ENCODE results near the gene TUFM. TPM values are rescaled to one million over a fixed set of nuclear protein-coding genes. Genes with fewer than 3 reads are reported as not detected.
"Not testable (repeated sequence)": the region's sequence is repeated elsewhere in the genome, so short reads cannot be mapped to it uniquely, and the experiment has no call there.

Gene TUFM
- polyA plus RNA-seq, 3 donors, result 146 to 157 (median 148) TPM

DNA sequence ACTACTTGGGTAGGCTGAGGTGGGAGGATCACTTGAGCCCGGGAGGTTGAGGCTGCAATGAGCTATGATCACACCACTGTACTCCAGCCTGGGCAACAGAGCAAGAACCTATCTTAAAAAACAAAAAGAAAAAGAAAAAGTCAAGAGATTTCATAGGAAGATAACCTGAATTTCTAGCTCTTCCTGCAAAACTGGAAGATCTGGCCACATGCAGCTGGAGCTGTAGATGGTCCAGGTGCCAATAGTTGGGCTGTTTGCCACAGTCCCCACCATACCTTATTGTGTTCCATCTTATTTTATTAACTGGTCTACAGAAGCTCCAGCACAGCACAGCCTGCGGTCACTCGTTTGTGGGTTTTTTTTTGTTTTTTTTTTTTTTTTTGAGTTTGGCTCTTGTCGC, 47.1 kb upstream of the TUFM start:
- no CpG with 5 or more reads among the region's 4 CpGs for WGBS (ENCODE audit: insufficient coverage)
- H3K27me3 ChIP-seq (ENCODE audit: control insufficient read depth in 2 of 2, insufficient read depth in 2 of 2, low read length in 2 of 2), result no peaks in the 10 kb centered on the region
- no peaks in the 10 kb centered on the region for H4K20me1 ChIP-seq (ENCODE audit: insufficient read depth, low read length)
- Mint-ChIP-seq H3K27me3 (ENCODE audit: low read depth in 3 of 3) (peaks cover 0 to 2% (median 1%) of the 10 kb centered on the region in 3 donors), H3K27ac (no peak overlapping the region), H3K4me1 (no peaks in the 10 kb centered on the region), H3K9me3 (no peaks in the 10 kb centered on the region), H3K36me3 (no peaks in the 10 kb centered on the region), H3K4me3 (no peak overlapping the region)
- TF ChIP-seq, protein P1, sequence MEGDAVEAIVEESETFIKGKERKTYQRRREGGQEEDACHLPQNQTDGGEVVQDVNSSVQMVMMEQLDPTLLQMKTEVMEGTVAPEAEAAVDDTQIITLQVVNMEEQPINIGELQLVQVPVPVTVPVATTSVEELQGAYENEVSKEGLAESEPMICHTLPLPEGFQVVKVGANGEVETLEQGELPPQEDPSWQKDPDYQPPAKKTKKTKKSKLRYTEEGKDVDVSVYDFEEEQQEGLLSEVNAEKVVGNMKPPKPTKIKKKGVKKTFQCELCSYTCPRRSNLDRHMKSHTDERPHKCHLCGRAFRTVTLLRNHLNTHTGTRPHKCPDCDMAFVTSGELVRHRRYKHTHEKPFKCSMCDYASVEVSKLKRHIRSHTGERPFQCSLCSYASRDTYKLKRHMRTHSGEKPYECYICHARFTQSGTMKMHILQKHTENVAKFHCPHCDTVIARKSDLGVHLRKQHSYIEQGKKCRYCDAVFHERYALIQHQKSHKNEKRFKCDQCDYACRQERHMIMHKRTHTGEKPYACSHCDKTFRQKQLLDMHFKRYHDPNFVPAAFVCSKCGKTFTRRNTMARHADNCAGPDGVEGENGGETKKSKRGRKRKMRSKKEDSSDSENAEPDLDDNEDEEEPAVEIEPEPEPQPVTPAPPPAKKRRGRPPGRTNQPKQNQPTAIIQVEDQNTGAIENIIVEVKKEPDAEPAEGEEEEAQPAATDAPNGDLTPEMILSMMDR (IDR thresholded peaks at IDR 0.05), result no peak
- H2AFZ ChIP-seq (ENCODE audit: insufficient read depth, low read depth, low read length, poor library complexity, severe bottlenecking), result no peak overlapping the region
- H3K9me3 ChIP-seq (replicated peaks in 1 of 2; ENCODE audit: control insufficient read depth in 1 of 2, insufficient read depth in 1 of 2, low read length in 2 of 2), result no peaks in the 10 kb centered on the region
- intact Hi-C loops (cut with micrococcal nuclease), result no loop called here
- no peak for DNase-seq
- no peaks in the 10 kb centered on the region for H3K79me2 ChIP-seq (ENCODE audit: insufficient read depth, low read length)
- no peak overlapping the region for H3K4me2 ChIP-seq (replicated peaks; ENCODE audit: extremely low read depth, low read length, poor library complexity, severe bottlenecking)
- H3K4me3 ChIP-seq (replicated peaks in 1 of 3; ENCODE audit: low read depth in 2 of 3, low read length in 3 of 3), result no peak overlapping the region
- no peak overlapping the region for H3K27ac ChIP-seq (ENCODE audit: low read depth in 1 of 2, low read length in 2 of 2)
- H3K4me1 ChIP-seq (ENCODE audit: control insufficient read depth in 1 of 2, insufficient read depth in 2 of 2, low read length in 2 of 2), result no peaks in the 10 kb centered on the region
- H3K36me3 ChIP-seq (replicated peaks in 1 of 2; ENCODE audit: control insufficient read depth in 1 of 2, insufficient read depth in 2 of 2, low read length in 2 of 2), result no peaks in the 10 kb centered on the region
- no peak overlapping the region for H3K9ac ChIP-seq (ENCODE audit: insufficient read depth, low read length, poor library complexity, severe bottlenecking)

DNA sequence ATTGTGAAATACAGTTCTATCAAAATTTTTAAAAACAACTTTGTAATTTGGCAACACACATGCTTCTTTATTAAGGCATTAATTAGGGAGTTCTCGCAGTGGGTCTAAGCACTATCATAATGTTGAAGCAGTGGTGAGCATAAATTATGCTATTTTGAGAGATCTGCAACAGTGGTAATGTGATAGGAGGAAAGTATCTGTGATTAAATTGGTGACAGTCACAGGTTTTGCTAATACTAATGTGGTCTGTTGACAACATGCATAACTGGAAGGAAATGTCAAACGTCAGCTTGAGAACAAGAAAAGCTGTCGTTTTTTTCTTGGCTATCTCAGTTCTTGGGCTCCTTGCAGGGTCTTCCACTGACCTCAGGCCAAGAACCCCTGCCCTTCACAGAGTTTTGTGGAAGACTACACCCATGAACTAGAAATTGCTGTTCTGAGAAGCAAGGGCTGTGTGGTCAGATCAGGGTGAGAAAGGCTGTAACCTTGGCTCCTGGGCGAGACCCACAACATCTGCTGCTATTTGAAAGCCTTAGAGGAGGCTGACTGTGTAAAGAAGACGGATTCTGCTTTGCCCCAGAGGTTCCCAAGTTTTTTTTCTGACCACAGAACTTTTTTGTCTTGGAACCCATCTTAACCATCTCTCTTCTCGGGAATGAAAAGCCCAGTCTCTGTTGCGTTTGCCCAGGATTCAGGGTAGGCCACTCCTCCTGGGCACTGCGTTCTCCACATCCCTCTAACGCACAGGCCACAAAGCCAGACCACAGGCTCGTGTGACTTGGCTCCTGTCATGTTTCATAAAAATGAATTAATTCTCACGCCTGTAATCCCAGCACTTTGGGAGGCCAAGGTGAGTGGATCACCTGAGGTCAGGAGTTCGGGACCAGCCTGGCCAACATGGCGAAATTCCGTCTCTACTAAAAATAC, 46.1 kb upstream of the TUFM start:
- Mint-ChIP-seq H3K27me3 (ENCODE audit: low read depth in 3 of 3) (peaks cover 0 to 2% (median 1%) of the 10 kb centered on the region in 3 donors), H3K4me3 (no peak overlapping the region), H3K36me3 (no peaks in the 10 kb centered on the region), H3K27ac (peak overlapping the region in 1 of 7 donors; percentile 20), H3K9me3 (no peaks in the 10 kb centered on the region), H3K4me1 (no peaks in the 10 kb centered on the region)
- Histone ChIP-seq H2AFZ (ENCODE audit: insufficient read depth, low read depth, low read length, poor library complexity, severe bottlenecking) (no peak overlapping the region), H3K27me3 (ENCODE audit: control insufficient read depth in 2 of 2, insufficient read depth in 2 of 2, low read length in 2 of 2) (no peaks in the 10 kb centered on the region), H3K9ac (ENCODE audit: insufficient read depth, low read length, poor library complexity, severe bottlenecking) (no peak overlapping the region), H3K4me3 (replicated peaks in 1 of 3; ENCODE audit: low read depth in 2 of 3, low read length in 3 of 3) (no peak overlapping the region), H3K79me2 (ENCODE audit: insufficient read depth, low read length) (no peaks in the 10 kb centered on the region), H3K4me2 (replicated peaks; ENCODE audit: extremely low read depth, low read length, poor library complexity, severe bottlenecking) (no peak overlapping the region), H3K9me3 (replicated peaks in 1 of 2; ENCODE audit: control insufficient read depth in 1 of 2, insufficient read depth in 1 of 2, low read length in 2 of 2) (no peaks in the 10 kb centered on the region), H4K20me1 (ENCODE audit: insufficient read depth, low read length) (no peaks in the 10 kb centered on the region), H3K27ac (ENCODE audit: low read depth in 1 of 2, low read length in 2 of 2) (no peak overlapping the region), H3K36me3 (replicated peaks in 1 of 2; ENCODE audit: control insufficient read depth in 1 of 2, insufficient read depth in 2 of 2, low read length in 2 of 2) (no peaks in the 10 kb centered on the region), H3K4me1 (ENCODE audit: control insufficient read depth in 1 of 2, insufficient read depth in 2 of 2, low read length in 2 of 2) (no peaks in the 10 kb centered on the region)
- 59% methylated on average over 7 of the region's 14 CpGs for WGBS (ENCODE audit: insufficient coverage)
- no peak for DNase-seq
- intact Hi-C loops (cut with micrococcal nuclease), result no loop called here
- TF ChIP-seq, protein P1 (IDR thresholded peaks at IDR 0.05), result no peak

DNA sequence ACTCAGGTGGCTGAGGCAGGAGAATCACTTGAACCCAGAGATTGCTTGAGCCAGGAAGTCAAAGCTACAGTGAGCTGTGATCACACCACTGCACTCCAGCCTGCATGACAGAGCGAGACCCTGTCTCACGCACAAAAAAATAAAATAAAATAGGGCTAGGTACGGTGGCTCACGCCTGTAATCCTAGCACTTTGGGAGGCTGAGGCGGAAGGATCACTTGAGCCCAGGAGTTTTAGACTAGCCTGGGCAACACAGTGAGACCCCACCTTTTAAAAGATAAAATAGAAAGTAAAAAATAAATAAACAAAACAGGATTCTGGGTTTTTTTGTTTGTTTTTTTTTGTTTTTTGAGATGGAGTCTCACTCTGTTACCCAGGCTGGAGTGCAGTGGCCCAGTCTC, 44.2 kb upstream of the TUFM start:
- H3K4me2 ChIP-seq (replicated peaks; ENCODE audit: extremely low read depth, low read length, poor library complexity, severe bottlenecking); H3K4me1 ChIP-seq (ENCODE audit: control insufficient read depth in 1 of 2, insufficient read depth in 2 of 2, low read length in 2 of 2); intact Hi-C loops (cut with micrococcal nuclease); DNase-seq; H3K4me3 ChIP-seq (replicated peaks in 1 of 3; ENCODE audit: low read depth in 2 of 3, low read length in 3 of 3); H3K36me3 ChIP-seq (replicated peaks in 1 of 2; ENCODE audit: control insufficient read depth in 1 of 2, insufficient read depth in 2 of 2, low read length in 2 of 2); H3K9ac ChIP-seq (ENCODE audit: insufficient read depth, low read length, poor library complexity, severe bottlenecking); H3K36me3 Mint-ChIP-seq; H3K4me3 Mint-ChIP-seq; H2AFZ ChIP-seq (ENCODE audit: insufficient read depth, low read depth, low read length, poor library complexity, severe bottlenecking); H3K27me3 Mint-ChIP-seq (ENCODE audit: low read depth in 3 of 3); H3K27ac ChIP-seq (ENCODE audit: low read depth in 1 of 2, low read length in 2 of 2); H3K4me1 Mint-ChIP-seq; H3K9me3 Mint-ChIP-seq; H3K9me3 ChIP-seq (replicated peaks in 1 of 2; ENCODE audit: control insufficient read depth in 1 of 2, insufficient read depth in 1 of 2, low read length in 2 of 2); H3K27ac Mint-ChIP-seq; H4K20me1 ChIP-seq (ENCODE audit: insufficient read depth, low read length); H3K79me2 ChIP-seq (ENCODE audit: insufficient read depth, low read length); H3K27me3 ChIP-seq (ENCODE audit: control insufficient read depth in 2 of 2, insufficient read depth in 2 of 2, low read length in 2 of 2): not testable (repeated sequence)
- WGBS (ENCODE audit: insufficient coverage), result 96% methylated on average over 4 of the region's 5 CpGs

All from CD14-positive monocyte (primary cell).